SU-DHL-6 (cell line): ENCODE results near the gene EVI5L.

Source experiments
- H2AFZ ChIP-seq: fragments of 200-600 bp; sonication (generic); 2 replicates; pipeline ENCODE4 v1.6.1; 2014; ENCODE audit warnings: low read depth, mild to moderate bottlenecking, moderate library complexity, mixed read lengths, antibody characterized with exemption, low read length; ENCODE audit not compliant: severe bottlenecking
- H3F3A ChIP-seq: fragments of 200-600 bp; shearing (Covaris generic); 2 replicates; pipeline ENCODE4 v1.6.0; 2016; ENCODE audit warnings: antibody characterized with exemption, mild to moderate bottlenecking; ENCODE audit not compliant: insufficient read depth
- H3K27ac ChIP-seq: fragments of 200-600 bp; sonication (generic); 2 replicates; pipeline ENCODE4 v1.5.1; 2016; ENCODE audit warnings: low read depth, mild to moderate bottlenecking, low read length, moderate library complexity, mixed read lengths
- H3K27me3 ChIP-seq: fragments of 200-600 bp; sonication (generic), shearing (Covaris generic); 2 replicates; pipeline ENCODE4 v1.6.0; 2014; ENCODE audit warnings: mild to moderate bottlenecking, low read length
- H3K36me3 ChIP-seq: fragments of 200-600 bp; sonication (generic); 2 replicates; pipeline ENCODE4 v1.6.1; 2014; ENCODE audit warnings: mild to moderate bottlenecking, low read length, mixed read lengths
- H3K4me2 ChIP-seq: fragments of 300-600, 200-600 bp; shearing (Covaris generic), sonication (generic); 2 replicates; pipeline ENCODE4 v1.6.0; 2014; ENCODE audit warnings: low read length, low read depth, mild to moderate bottlenecking; ENCODE audit not compliant: poor library complexity, severe bottlenecking
- H3K4me3 ChIP-seq: fragments of 200-600 bp; sonication (generic); 2 replicates; pipeline ENCODE4 v1.5.1; 2014; ENCODE audit warnings: antibody characterized with exemption, low read length, mild to moderate bottlenecking, mixed read lengths; ENCODE audit not compliant: insufficient read depth, poor library complexity, severe bottlenecking
- H3K79me2 ChIP-seq: fragments of 200-600 bp; sonication (generic); 2 replicates; pipeline ENCODE4 v1.6.1; 2014; ENCODE audit warnings: mild to moderate bottlenecking, low read length, moderate library complexity; ENCODE audit not compliant: insufficient read depth
- H3K9ac ChIP-seq: fragments of 200-600 bp; sonication (generic); 2 replicates; pipeline ENCODE4 v1.7.0; 2014; ENCODE audit warnings: mild to moderate bottlenecking, low read length
- H3K9me2 ChIP-seq: fragments of 200-600 bp; sonication (generic); replicated peaks from 2 replicates; pipeline ENCODE4 v1.6.1; 2014; ENCODE audit warnings: low read length; ENCODE audit not compliant: insufficient read depth
- H3K9me3 ChIP-seq: fragments of 200-600 bp; sonication (generic); 2 replicates; pipeline ENCODE4 v1.6.1; 2014; ENCODE audit warnings: low read length, mixed read lengths; ENCODE audit not compliant: insufficient read depth
- H4K20me1 ChIP-seq: fragments of 200-600 bp; sonication (generic); 2 replicates; pipeline ENCODE4 v1.6.1; 2014; ENCODE audit warnings: low read depth, mild to moderate bottlenecking, antibody characterized with exemption, low read length, moderate library complexity, mixed read lengths
- CTCF ChIP-seq: fragments of 200-600 bp; sonication (generic); IDR thresholded peaks from one replicate; pipeline ENCODE4 v1.5.1; 2017; ENCODE audit warnings: antibody characterized with exemption, mild to moderate bottlenecking, low read length, moderate library complexity; ENCODE audit not compliant: insufficient read depth, poor library complexity, severe bottlenecking
- EZH2phosphoT487 ChIP-seq: fragments of 200-600 bp; sonication (generic), shearing (Covaris generic); conservative IDR thresholded peaks from 2 replicates; pipeline ENCODE4 v1.6.1; 2018; ENCODE audit warnings: mild to moderate bottlenecking, antibody characterized with exemption, low read length, moderate library complexity, mixed read lengths

EVI5L gene

GRCh38 chr19:7819337-7819736, 10.7 kb upstream of the EVI5L start:
- Histone ChIP-seq H3K27me3 (no peaks in the 10 kb centered on the region), H2AFZ (no peak overlapping the region), H3K79me2 (no peaks in the 10 kb centered on the region), H3K9ac (no peak overlapping the region), H3K9me3 (no peaks in the 10 kb centered on the region), H3F3A (no peaks in the 10 kb centered on the region), H3K36me3 (no peaks in the 10 kb centered on the region), H3K27ac (no peak overlapping the region), H3K4me3 (no peak overlapping the region), H3K9me2 (no peaks in the 10 kb centered on the region), H3K4me2 (no peak overlapping the region), H4K20me1 (no peaks in the 10 kb centered on the region)
- TF ChIP-seq CTCF (no peak), EZH2phosphoT487 (no peak)

- Histone ChIP-seq H3K9me3 (no peaks in the 10 kb centered on the region), H3K9ac (no peak overlapping the region), H3K4me3 (no peak overlapping the region), H3K27ac (no peak overlapping the region), H3F3A (no peaks in the 10 kb centered on the region), H3K27me3 (no peaks in the 10 kb centered on the region), H3K4me2 (no peak overlapping the region), H3K36me3 (no peaks in the 10 kb centered on the region), H3K79me2 (no peaks in the 10 kb centered on the region), H3K9me2 (no peaks in the 10 kb centered on the region), H4K20me1 (no peaks in the 10 kb centered on the region), H2AFZ (no peak overlapping the region)
- TF ChIP-seq CTCF (no peak), EZH2phosphoT487 (no peak)
Measured at GRCh38 chr19:7820588-7820987, 9.4 kb upstream of the EVI5L start.

GRCh38 chr19:7822910-7823515, 7.0 kb upstream of the EVI5L start:
- no peaks in the 10 kb centered on the region for H3K79me2 ChIP-seq
- no peaks in the 10 kb centered on the region for H3K9me3 ChIP-seq
- no peaks in the 10 kb centered on the region for H3K9me2 ChIP-seq
- H3K4me2 ChIP-seq: no peak overlapping the region
- no peak overlapping the region for H3K27ac ChIP-seq
- H3K36me3 ChIP-seq: no peaks in the 10 kb centered on the region
- H3K27me3 ChIP-seq: no peaks in the 10 kb centered on the region
- no peak overlapping the region for H3K9ac ChIP-seq
- H4K20me1 ChIP-seq: no peaks in the 10 kb centered on the region
- H3F3A ChIP-seq: no peaks in the 10 kb centered on the region
- H3K4me3 ChIP-seq: no peak overlapping the region
- H2AFZ ChIP-seq: no peak overlapping the region
- TF ChIP-seq CTCF (no peak), EZH2phosphoT487 (no peak)
